Embryonic facial prominence (tissue), 1 donor: ENCODE data around the gene SETSIP.
"Not testable (repeated sequence)": the region's sequence is repeated elsewhere in the genome, so short reads cannot be mapped to it uniquely, and the experiment has no call there.

Experiments
- DNase-seq: peaks from one replicate; pipeline ENCODE4 v3.0.0-alpha.2; 2016; ENCODE audit errors: extremely low spot score

Gene SETSIP

GRCh38 chr1:92051948-92052347 lies 23.3 kb downstream of the SETSIP start:
- DNase-seq, result no peak

- no peak for DNase-seq
Measured at GRCh38 chr1:92045766-92046495, 29.3 kb downstream of the SETSIP start.

- no peak for DNase-seq
Measured at GRCh38 chr1:92043621-92044020, 31.6 kb downstream of the SETSIP start.

- no peak for DNase-seq
Measured at GRCh38 chr1:92040971-92041370, 34.2 kb downstream of the SETSIP start.

GRCh38 chr1:92038695-92039346 lies 36.4 kb downstream of the SETSIP start:
- no peak for DNase-seq

GRCh38 chr1:92037400-92037799 lies 37.8 kb downstream of the SETSIP start:
- DNase-seq, result no peak

- DNase-seq, result no peak
Measured at GRCh38 chr1:92031281-92032110, 43.7 kb downstream of the SETSIP start.

- peak; percentile 10 for DNase-seq
Measured at GRCh38 chr1:92030656-92031107, 44.5 kb downstream of the SETSIP start.

GRCh38 chr1:92029241-92029922 lies 45.8 kb downstream of the SETSIP start:
- DNase-seq, result no peak

- no peak for DNase-seq
Measured at GRCh38 chr1:92026806-92027205, 48.4 kb downstream of the SETSIP start.

- not testable (repeated sequence) for DNase-seq
Measured at GRCh38 chr1:92026042-92026441, 49.2 kb downstream of the SETSIP start.
